Vagina (tissue), 2 donors: ENCODE results near the gene ARMC6. TPM values are rescaled to one million over a fixed set of nuclear protein-coding genes. Genes with fewer than 3 reads are reported as not detected.

Experiments
- DNase-seq, 2 donors: peaks; one replicate each; pipeline ENCODE4 v3.0.0-alpha.2; 2017; ENCODE audit errors: extremely low spot score in 2 of 2
- H3K27ac ChIP-seq: fragments of 200-600 bp; sonication (generic); one replicate; pipeline ENCODE4 v1.5.1; 2019
- H3K27me3 ChIP-seq: fragments of 200-600 bp; sonication (generic); one replicate; pipeline ENCODE4 v1.5.1; 2019
- H3K36me3 ChIP-seq, 2 donors: fragments of 200-600 bp; sonication (generic); one replicate each; pipeline ENCODE4 v1.5.1; 2017 to 2019
- H3K4me1 ChIP-seq: fragments of 200-600 bp; sonication (generic); one replicate; pipeline ENCODE4 v1.5.1; 2019
- H3K4me3 ChIP-seq, 2 donors: fragments of 200-600 bp; sonication (generic); 1 replicate in 1 of 2; 2 replicates in 1 of 2; pipeline ENCODE4 v1.5.1; 2016 to 2019
- H3K9me3 ChIP-seq: fragments of 200-600 bp; sonication (generic); one replicate; pipeline ENCODE4 v1.5.1; 2019
- CTCF ChIP-seq, 3 experiments: fragments of 450-650 bp in 2 of 3; fragments of 200-600 bp in 1 of 3; sonication (generic) in 1 of 3; IDR thresholded peaks; one replicate each; pipeline ENCODE4 v1.5.1; 2017 to 2019; ENCODE audit warnings: antibody characterized with exemption in 3 of 3, mild to moderate bottlenecking in 2 of 3, moderate library complexity in 2 of 3
- POLR2A ChIP-seq, 2 donors: fragments of 450-650 bp; IDR thresholded peaks; one replicate each; pipeline ENCODE4 v1.6.1; 2017; ENCODE audit warnings: antibody characterized with exemption in 2 of 2, mild to moderate bottlenecking in 2 of 2, moderate library complexity in 2 of 2
- POLR2AphosphoS5 ChIP-seq, 2 donors: sonication (generic); formaldehyde crosslinking; IDR thresholded peaks; one replicate each; pipeline ENCODE4 v1.9.0; 2017; ENCODE audit warnings: antibody characterized with exemption in 2 of 2, mild to moderate bottlenecking in 2 of 2, low read depth in 1 of 2; ENCODE audit not compliant: insufficient read depth in 1 of 2
- intact Hi-C: fragments of 100-400 bp; cut with DNase I; formaldehyde crosslinking; loops from one replicate; pipeline ENCODE4 v1.15.1; 2023
- total RNA-seq: library from RNA; depleted of rRNA; stranded (reverse); fragments of >200 nt; gene quantifications from one replicate; pipeline ENCODE4 v1.2.3, GENCODE V29; 2016

ARMC6 gene
- total RNA-seq, 1 donor from 2014 or later = 26.5 TPM

GRCh38 chr19:19071897-19072296, 38.5 kb downstream of the ARMC6 start:
- Histone ChIP-seq H3K27me3 (no peaks in the 10 kb centered on the region), H3K4me3 (no peak overlapping the region), H3K4me1 (peaks cover 18% of the 10 kb centered on the region), H3K9me3 (no peaks in the 10 kb centered on the region), H3K36me3 (no peaks in the 10 kb centered on the region), H3K27ac (no peak overlapping the region)
- intact Hi-C loops = no loop called here
- DNase-seq = no peak
- TF ChIP-seq POLR2AphosphoS5 (IDR thresholded peaks at IDR 0.05; ENCODE audit: insufficient read depth in 1 of 2, low read depth in 1 of 2) (no peak), POLR2A (IDR thresholded peaks at IDR 0.05) (no peak), CTCF (IDR thresholded peaks at IDR 0.05) (no peak)

GRCh38 chr19:19074196-19074882, 40.9 kb downstream of the ARMC6 start:
- Histone ChIP-seq H3K27ac (no peak overlapping the region), H3K36me3 (no peaks in the 10 kb centered on the region), H3K4me1 (peaks cover 3% of the 10 kb centered on the region), H3K4me3 (no peak overlapping the region), H3K9me3 (no peaks in the 10 kb centered on the region), H3K27me3 (no peaks in the 10 kb centered on the region)
- TF ChIP-seq POLR2AphosphoS5 (IDR thresholded peaks at IDR 0.05; ENCODE audit: insufficient read depth in 1 of 2, low read depth in 1 of 2) = no peak
- TF ChIP-seq POLR2A (IDR thresholded peaks at IDR 0.05) = no peak
- no peak for TF ChIP-seq CTCF (IDR thresholded peaks at IDR 0.05)
- intact Hi-C loops = no loop called here
- DNase-seq = no peak

GRCh38 chr19:19075126-19075525, 41.7 kb downstream of the ARMC6 start:
- DNase-seq = no peak
- Histone ChIP-seq H3K27me3 (no peaks in the 10 kb centered on the region), H3K27ac (no peak overlapping the region), H3K9me3 (no peaks in the 10 kb centered on the region), H3K36me3 (no peaks in the 10 kb centered on the region), H3K4me3 (no peak overlapping the region), H3K4me1 (no peaks in the 10 kb centered on the region)
- intact Hi-C loops = no loop called here
- TF ChIP-seq POLR2AphosphoS5 (IDR thresholded peaks at IDR 0.05; ENCODE audit: insufficient read depth in 1 of 2, low read depth in 1 of 2) = no peak
- no peak for TF ChIP-seq POLR2A (IDR thresholded peaks at IDR 0.05)
- no peak for TF ChIP-seq CTCF (IDR thresholded peaks at IDR 0.05)

- Histone ChIP-seq H3K27me3 (no peaks in the 10 kb centered on the region), H3K36me3 (no peaks in the 10 kb centered on the region), H3K9me3 (no peaks in the 10 kb centered on the region), H3K27ac (no peak overlapping the region), H3K4me1 (no peaks in the 10 kb centered on the region), H3K4me3 (no peak overlapping the region)
- DNase-seq = no peak
- TF ChIP-seq POLR2A (IDR thresholded peaks at IDR 0.05) (no peak), CTCF (IDR thresholded peaks at IDR 0.05) (no peak), POLR2AphosphoS5 (IDR thresholded peaks at IDR 0.05; ENCODE audit: insufficient read depth in 1 of 2, low read depth in 1 of 2) (no peak)
- intact Hi-C loops = no loop called here
Observed at GRCh38 chr19:19076476-19076875, 43.1 kb downstream of the ARMC6 start.

GRCh38 chr19:19077103-19077502, 43.7 kb downstream of the ARMC6 start:
- no peak for DNase-seq
- Histone ChIP-seq H3K9me3 (no peaks in the 10 kb centered on the region), H3K27ac (no peak overlapping the region), H3K4me3 (no peak overlapping the region), H3K27me3 (no peaks in the 10 kb centered on the region), H3K36me3 (no peaks in the 10 kb centered on the region), H3K4me1 (no peaks in the 10 kb centered on the region)
- TF ChIP-seq CTCF (IDR thresholded peaks at IDR 0.05) (no peak), POLR2AphosphoS5 (IDR thresholded peaks at IDR 0.05; ENCODE audit: insufficient read depth in 1 of 2, low read depth in 1 of 2) (no peak), POLR2A (IDR thresholded peaks at IDR 0.05) (no peak)
- intact Hi-C loops = no loop called here
